ENCODE results near the gene IKBKG.
A peak's percentile ranks its signal among the peaks of the same experiment; 100 is the strongest.
"Not testable (repeated sequence)": the region's sequence is repeated elsewhere in the genome, so short reads cannot be mapped to it uniquely, and the experiment has no call there.

Gene IKBKG

DNA sequence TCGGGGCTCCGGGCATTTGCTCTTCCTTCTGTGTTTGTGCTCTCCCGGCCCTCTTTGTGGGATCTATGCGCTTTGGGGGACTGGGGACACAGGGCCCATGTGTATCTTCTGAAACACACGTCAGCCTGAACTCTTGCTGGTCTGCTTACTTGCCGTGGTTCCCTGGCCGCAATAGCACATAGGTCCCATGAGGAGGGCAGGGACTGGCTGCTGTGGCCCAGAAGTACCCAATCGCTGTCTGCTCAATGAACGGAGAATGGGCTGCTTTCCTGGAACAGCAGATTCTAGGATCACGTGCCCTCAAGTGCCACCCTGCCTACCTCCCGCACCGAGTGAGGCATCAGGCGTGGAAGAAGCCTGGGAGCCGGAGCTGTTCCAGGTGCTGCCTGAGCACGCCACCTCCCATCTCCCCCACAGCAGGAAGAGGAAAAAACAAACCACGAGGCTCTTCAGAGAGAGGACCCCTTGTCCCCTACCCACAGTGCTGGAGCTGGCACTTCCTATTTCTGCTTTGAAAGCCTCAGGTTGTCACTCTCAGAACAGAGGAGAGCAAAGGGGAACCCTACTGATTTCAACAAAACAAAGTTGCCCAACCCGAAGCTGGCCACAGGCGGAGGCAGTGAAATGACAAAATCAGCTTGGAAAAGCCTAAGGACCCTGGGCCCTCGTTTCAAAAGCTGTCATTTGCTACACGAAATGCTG, 4.5 kb upstream of the IKBKG start:
- no peak overlapping the region for H3K27ac ChIP-seq (ENCODE audit: low read depth, low read length)
- no peaks in the 10 kb centered on the region for H3K27me3 ChIP-seq (ENCODE audit: control insufficient read depth, insufficient read depth, low read length)
- peaks cover 27% of the 10 kb centered on the region for H3K9me3 ChIP-seq (ENCODE audit: control insufficient read depth, insufficient read depth, low read length)
- H3K4me1 ChIP-seq (ENCODE audit: control insufficient read depth, insufficient read depth, low read length), result no peaks in the 10 kb centered on the region
- H3K4me3 ChIP-seq (ENCODE audit: low read depth, low read length), result no peak overlapping the region
- H3K9ac ChIP-seq (ENCODE audit: low read depth, low read length), result no peak overlapping the region
- H3K36me3 ChIP-seq (ENCODE audit: control insufficient read depth, insufficient read depth, low read length), result peaks cover 29% of the 10 kb centered on the region

- Histone ChIP-seq H3K9me3 (ENCODE audit: control insufficient read depth, insufficient read depth, low read length) (peaks cover 33% of the 10 kb centered on the region), H3K4me3 (ENCODE audit: low read depth, low read length) (peak overlapping the region; percentile 89), H3K36me3 (ENCODE audit: control insufficient read depth, insufficient read depth, low read length) (peaks cover 24% of the 10 kb centered on the region), H3K27me3 (ENCODE audit: control insufficient read depth, insufficient read depth, low read length) (no peaks in the 10 kb centered on the region), H3K9ac (ENCODE audit: low read depth, low read length) (peak overlapping the region; percentile 70; the same call in 1 of the 2 replicates), H3K27ac (ENCODE audit: low read depth, low read length) (no peak overlapping the region), H3K4me1 (ENCODE audit: control insufficient read depth, insufficient read depth, low read length) (no peaks in the 10 kb centered on the region)
Observed at GRCh38 chrX:154545673-154546274, 1.6 kb upstream of the IKBKG start.

DNA sequence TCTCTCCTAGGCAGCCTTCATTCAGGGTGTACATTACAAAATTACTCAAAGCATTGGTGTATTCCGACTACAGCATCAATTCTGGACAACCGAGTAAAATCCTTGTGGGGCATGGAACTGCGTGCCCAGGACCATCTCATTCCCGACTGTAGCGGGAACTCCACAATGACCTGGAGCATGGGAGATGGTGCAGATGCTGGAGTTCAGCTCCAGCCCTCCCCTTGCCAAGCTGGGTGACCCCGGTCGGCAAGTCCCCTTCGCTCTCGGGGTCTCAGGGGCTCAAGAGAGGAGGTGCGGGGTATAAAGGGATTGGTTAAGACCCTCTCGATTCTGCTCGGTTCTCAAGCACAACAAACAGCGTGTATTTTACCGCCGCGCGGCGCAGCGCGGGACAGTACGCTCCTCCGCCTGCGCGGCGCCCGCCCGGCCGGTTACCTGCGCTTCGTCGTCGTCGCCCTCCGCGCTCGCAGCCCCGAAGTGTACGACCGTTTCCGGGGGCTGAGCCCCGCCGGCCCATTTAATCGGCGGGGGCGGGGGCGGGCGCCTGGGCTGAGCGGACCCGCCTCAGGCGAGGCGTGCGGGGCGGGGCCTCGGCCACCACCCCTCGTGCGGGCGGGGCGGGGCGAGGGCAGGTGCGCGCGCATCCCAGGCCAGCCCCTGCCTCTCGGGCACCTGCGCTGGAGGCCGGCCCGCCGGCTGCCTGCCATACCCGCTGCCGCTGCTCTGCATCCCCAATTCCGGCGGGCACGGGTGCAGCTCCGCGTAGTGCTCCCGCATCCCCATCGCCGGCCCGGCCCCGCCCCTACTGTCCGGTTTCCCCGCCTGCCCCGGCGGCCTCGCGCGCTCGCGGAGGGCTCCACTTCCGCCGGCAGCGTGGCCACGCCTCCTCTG, 821 bp upstream of the IKBKG start, which contains the start of gene G6PD:
Gene G6PD, minus strand, starts transcription at position 493 of the 891 bp plus-strand sequence. CDS start 691 bp downstream, outside the sequence.
- Histone ChIP-seq H3K4me3 (ENCODE audit: low read depth, low read length) (peak within 1 kb of the TSS; percentile 89), H3K9ac (ENCODE audit: low read depth, low read length) (peak within 1 kb of the TSS; percentile 70), H3K4me1 (ENCODE audit: control insufficient read depth, insufficient read depth, low read length) (no peaks in the 10 kb centered on the region), H3K9me3 (ENCODE audit: control insufficient read depth, insufficient read depth, low read length) (peaks cover 38% of the 10 kb centered on the region), H3K27me3 (ENCODE audit: control insufficient read depth, insufficient read depth, low read length) (no peaks in the 10 kb centered on the region), H3K36me3 (ENCODE audit: control insufficient read depth, insufficient read depth, low read length) (peaks cover 24% of the 10 kb centered on the region), H3K27ac (ENCODE audit: low read depth, low read length) (peak within 1 kb of the TSS; percentile 96)

DNA sequence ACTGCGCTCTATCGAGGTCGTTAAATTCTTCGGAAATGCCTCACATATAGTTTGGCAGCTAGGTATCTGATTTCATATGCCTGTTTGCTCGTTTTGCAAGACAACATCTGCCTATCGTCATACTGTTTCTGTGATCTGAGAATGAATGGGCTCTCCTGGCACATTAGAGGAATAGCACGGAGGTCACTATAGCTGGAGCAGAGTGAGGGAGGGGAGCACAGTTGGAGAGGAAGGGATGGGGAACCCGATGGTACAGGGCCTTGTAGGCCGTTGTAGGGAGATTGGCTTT, 552 bp downstream of the IKBKG start:
- Histone ChIP-seq H3K27ac (ENCODE audit: low read depth, low read length) (peak overlapping the region; percentile 96), H3K36me3 (ENCODE audit: control insufficient read depth, insufficient read depth, low read length) (peaks cover 14% of the 10 kb centered on the region), H3K27me3 (ENCODE audit: control insufficient read depth, insufficient read depth, low read length) (no peaks in the 10 kb centered on the region), H3K9ac (ENCODE audit: low read depth, low read length) (peak overlapping the region; percentile 67; the same call in 1 of the 2 replicates), H3K4me3 (ENCODE audit: low read depth, low read length) (peak overlapping the region; percentile 89), H3K9me3 (ENCODE audit: control insufficient read depth, insufficient read depth, low read length) (peaks cover 29% of the 10 kb centered on the region), H3K4me1 (ENCODE audit: control insufficient read depth, insufficient read depth, low read length) (no peaks in the 10 kb centered on the region)

DNA sequence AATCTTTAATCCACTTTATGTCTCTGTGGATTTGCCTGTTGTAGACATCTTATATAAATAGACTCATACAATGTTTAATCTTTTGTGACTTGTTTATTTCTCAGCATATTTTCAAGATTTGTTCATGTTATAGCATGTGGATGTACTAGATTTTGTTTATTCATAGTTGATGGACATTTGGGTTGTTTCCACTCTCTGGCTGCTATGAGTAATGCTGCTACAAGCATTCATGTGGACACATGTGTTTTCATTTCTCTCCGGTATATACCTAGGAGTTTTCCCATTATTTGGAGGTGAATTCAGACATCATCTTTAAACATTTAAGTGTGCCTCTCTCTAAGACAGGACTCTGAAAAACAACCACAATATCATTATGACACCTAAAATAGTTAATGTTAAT, 2.3 kb downstream of the IKBKG start:
- H3K27ac ChIP-seq (ENCODE audit: low read depth, low read length), result no peak overlapping the region
- no peaks in the 10 kb centered on the region for H3K27me3 ChIP-seq (ENCODE audit: control insufficient read depth, insufficient read depth, low read length)
- no peaks in the 10 kb centered on the region for H3K4me1 ChIP-seq (ENCODE audit: control insufficient read depth, insufficient read depth, low read length)
- H3K4me3 ChIP-seq (ENCODE audit: low read depth, low read length), result no peak overlapping the region
- peaks cover 34% of the 10 kb centered on the region for H3K9me3 ChIP-seq (ENCODE audit: control insufficient read depth, insufficient read depth, low read length)
- no peak overlapping the region for H3K9ac ChIP-seq (ENCODE audit: low read depth, low read length)
- peaks cover 14% of the 10 kb centered on the region; the same call in 1 of the 2 replicates for H3K36me3 ChIP-seq (ENCODE audit: control insufficient read depth, insufficient read depth, low read length)

DNA sequence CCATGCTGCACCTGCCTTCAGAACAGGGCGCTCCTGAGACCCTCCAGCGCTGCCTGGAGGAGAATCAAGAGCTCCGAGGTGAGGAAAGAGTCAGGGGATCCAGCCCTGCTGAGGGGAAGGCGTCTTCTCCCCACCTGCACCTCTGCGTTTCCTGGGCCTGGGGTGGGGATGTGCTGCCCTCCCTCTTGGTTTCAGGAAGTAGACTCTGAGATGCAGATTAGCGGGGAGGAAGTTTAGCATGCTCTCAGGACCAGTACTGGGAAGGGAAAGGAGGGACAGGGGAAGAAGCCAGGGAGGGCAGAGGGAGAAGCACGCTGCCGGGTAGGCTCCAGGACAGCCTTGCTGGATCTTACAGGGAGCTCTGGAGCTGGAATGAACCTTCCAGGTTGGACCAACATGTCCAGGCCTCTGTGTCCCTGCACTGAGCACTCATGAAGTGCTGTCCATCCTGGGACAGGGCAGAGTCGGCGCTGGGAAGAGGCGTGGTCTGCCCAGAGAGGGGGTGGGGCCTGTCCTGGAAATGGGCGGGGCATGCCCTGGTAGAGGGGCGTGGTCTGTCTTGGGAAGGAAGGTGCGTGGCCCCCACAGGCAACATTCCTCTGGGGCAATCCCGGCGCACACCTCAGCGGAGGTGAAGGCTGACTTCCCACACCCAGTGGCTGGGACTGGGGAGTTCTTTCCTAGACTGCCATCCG, 4.8 kb downstream of the IKBKG start:
- H3K4me1 ChIP-seq (ENCODE audit: control insufficient read depth, insufficient read depth, low read length); H3K36me3 ChIP-seq (ENCODE audit: control insufficient read depth, insufficient read depth, low read length); H3K4me3 ChIP-seq (ENCODE audit: low read depth, low read length); H3K27me3 ChIP-seq (ENCODE audit: control insufficient read depth, insufficient read depth, low read length); H3K27ac ChIP-seq (ENCODE audit: low read depth, low read length); H3K9ac ChIP-seq (ENCODE audit: low read depth, low read length): not testable (repeated sequence)
- H3K9me3 ChIP-seq (ENCODE audit: control insufficient read depth, insufficient read depth, low read length), result peaks cover 34% of the 10 kb centered on the region

- peaks cover 16% of the 10 kb centered on the region; the same call in 1 of the 2 replicates for H3K9me3 ChIP-seq (ENCODE audit: control insufficient read depth, insufficient read depth, low read length)
- not testable (repeated sequence) for H3K4me3 ChIP-seq (ENCODE audit: low read depth, low read length); H3K9ac ChIP-seq (ENCODE audit: low read depth, low read length); H3K27ac ChIP-seq (ENCODE audit: low read depth, low read length); H3K36me3 ChIP-seq (ENCODE audit: control insufficient read depth, insufficient read depth, low read length); H3K4me1 ChIP-seq (ENCODE audit: control insufficient read depth, insufficient read depth, low read length); H3K27me3 ChIP-seq (ENCODE audit: control insufficient read depth, insufficient read depth, low read length)
Observed at GRCh38 chrX:154558060-154558690, 10.8 kb downstream of the IKBKG start.

- H3K9me3 ChIP-seq (ENCODE audit: control insufficient read depth, insufficient read depth, low read length); H3K27ac ChIP-seq (ENCODE audit: low read depth, low read length); H3K36me3 ChIP-seq (ENCODE audit: control insufficient read depth, insufficient read depth, low read length); H3K27me3 ChIP-seq (ENCODE audit: control insufficient read depth, insufficient read depth, low read length); H3K9ac ChIP-seq (ENCODE audit: low read depth, low read length); H3K4me3 ChIP-seq (ENCODE audit: low read depth, low read length); H3K4me1 ChIP-seq (ENCODE audit: control insufficient read depth, insufficient read depth, low read length): not testable (repeated sequence)
Observed at GRCh38 chrX:154558896-154559295, 11.5 kb downstream of the IKBKG start.

DNA sequence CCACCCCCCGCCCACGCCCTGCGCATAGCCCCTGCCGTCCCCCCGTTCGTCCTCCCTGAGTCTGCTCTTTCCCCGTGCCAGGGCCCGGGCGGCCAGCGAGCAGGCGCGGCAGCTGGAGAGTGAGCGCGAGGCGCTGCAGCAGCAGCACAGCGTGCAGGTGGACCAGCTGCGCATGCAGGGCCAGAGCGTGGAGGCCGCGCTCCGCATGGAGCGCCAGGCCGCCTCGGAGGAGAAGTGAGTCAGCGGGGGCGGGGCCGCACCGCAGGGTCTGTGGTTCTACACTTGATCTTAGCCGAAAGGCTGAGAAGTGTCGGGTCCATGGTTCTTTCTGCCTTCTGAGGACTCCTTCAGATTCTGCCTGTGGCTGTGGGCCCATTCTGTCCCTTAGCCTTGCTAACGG, 12.9 kb downstream of the IKBKG start:
- H3K9ac ChIP-seq (ENCODE audit: low read depth, low read length); H3K36me3 ChIP-seq (ENCODE audit: control insufficient read depth, insufficient read depth, low read length); H3K4me1 ChIP-seq (ENCODE audit: control insufficient read depth, insufficient read depth, low read length); H3K27me3 ChIP-seq (ENCODE audit: control insufficient read depth, insufficient read depth, low read length); H3K4me3 ChIP-seq (ENCODE audit: low read depth, low read length); H3K27ac ChIP-seq (ENCODE audit: low read depth, low read length); H3K9me3 ChIP-seq (ENCODE audit: control insufficient read depth, insufficient read depth, low read length): not testable (repeated sequence)

DNA sequence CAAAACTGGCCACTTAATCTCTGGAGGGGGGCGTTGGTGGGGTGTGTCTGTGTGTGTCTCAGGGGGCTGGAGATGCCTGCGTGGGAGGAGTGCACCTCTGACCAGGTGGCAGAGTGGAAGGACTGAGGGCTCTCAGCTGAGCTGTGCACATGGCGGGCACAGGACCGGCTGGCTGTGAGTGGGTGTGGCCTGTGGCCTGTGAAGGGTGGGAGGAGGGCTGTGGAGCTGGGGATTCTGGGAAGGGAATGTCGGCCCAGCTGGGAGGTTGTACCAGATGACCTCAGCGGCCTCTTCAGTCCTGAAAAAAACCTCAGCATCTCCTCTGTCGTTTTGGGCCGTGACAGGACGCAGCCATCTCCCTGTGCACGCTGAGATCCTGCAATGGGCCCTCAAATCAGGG, 14.9 kb downstream of the IKBKG start:
- H3K9me3 ChIP-seq (ENCODE audit: control insufficient read depth, insufficient read depth, low read length); H3K4me3 ChIP-seq (ENCODE audit: low read depth, low read length); H3K27ac ChIP-seq (ENCODE audit: low read depth, low read length); H3K36me3 ChIP-seq (ENCODE audit: control insufficient read depth, insufficient read depth, low read length); H3K9ac ChIP-seq (ENCODE audit: low read depth, low read length); H3K4me1 ChIP-seq (ENCODE audit: control insufficient read depth, insufficient read depth, low read length); H3K27me3 ChIP-seq (ENCODE audit: control insufficient read depth, insufficient read depth, low read length): not testable (repeated sequence)

Data from HUES48 (cell line).